ENCODE data around the gene NEU4. TPM values are rescaled to one million over a fixed set of nuclear protein-coding genes. Genes with fewer than 3 reads are reported as not detected.

NEU4 gene
- polyA plus RNA-seq, 1 donor from 2014 or later: not detected

DNA sequence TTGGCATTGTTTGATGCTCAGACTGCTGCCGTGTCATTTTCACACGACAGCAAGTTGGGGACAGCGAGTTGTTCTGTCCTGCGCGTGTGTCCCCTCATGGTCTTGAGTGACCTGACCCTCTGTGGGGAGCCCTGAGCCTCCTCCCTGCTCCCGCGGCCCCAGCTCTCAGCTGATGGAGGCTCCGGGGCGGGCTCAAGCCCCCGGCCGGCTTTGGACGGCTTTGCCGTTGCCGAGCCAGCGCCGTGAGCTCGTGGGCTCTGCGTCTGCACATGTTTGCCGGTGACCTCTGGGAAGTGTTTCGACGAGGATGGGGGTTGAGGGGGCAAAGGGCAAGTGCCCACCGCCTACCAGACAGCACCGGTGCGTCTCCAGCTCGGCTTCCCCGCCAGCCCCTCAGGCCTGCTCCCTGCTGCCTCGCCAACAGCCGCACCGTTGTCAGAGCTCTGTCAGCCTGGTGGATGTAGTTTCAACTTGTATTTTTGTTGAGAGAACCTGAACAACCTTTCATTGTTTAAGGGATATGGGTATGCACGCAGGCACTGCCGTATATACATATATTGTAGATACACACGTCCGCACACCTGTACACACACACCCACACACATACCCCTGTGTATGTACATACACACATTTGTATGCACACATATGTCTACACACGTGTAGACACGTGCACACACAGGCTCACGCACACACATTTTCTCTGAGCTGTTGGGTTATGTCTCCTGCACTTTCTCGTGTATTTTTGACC, 36.0 kb downstream of the NEU4 start:
- H4K20me1 ChIP-seq (ENCODE audit: insufficient read depth): no peaks in the 10 kb centered on the region
- H3K4me2 ChIP-seq (ENCODE audit: low read length): no peak overlapping the region
- peaks cover 4% of the 10 kb centered on the region for H3K27me3 ChIP-seq (ENCODE audit: insufficient read depth, low read depth, low read length)
- no peak overlapping the region for H3K27ac ChIP-seq (ENCODE audit: low read length)
- no peak overlapping the region for H3K9ac ChIP-seq (ENCODE audit: low read length)
- no peak overlapping the region for H3K4me3 ChIP-seq (ENCODE audit: low read length)
- no peaks in the 10 kb centered on the region for H3K79me2 ChIP-seq (replicated peaks; ENCODE audit: insufficient read depth, low read length)
- TF ChIP-seq, protein P1, sequence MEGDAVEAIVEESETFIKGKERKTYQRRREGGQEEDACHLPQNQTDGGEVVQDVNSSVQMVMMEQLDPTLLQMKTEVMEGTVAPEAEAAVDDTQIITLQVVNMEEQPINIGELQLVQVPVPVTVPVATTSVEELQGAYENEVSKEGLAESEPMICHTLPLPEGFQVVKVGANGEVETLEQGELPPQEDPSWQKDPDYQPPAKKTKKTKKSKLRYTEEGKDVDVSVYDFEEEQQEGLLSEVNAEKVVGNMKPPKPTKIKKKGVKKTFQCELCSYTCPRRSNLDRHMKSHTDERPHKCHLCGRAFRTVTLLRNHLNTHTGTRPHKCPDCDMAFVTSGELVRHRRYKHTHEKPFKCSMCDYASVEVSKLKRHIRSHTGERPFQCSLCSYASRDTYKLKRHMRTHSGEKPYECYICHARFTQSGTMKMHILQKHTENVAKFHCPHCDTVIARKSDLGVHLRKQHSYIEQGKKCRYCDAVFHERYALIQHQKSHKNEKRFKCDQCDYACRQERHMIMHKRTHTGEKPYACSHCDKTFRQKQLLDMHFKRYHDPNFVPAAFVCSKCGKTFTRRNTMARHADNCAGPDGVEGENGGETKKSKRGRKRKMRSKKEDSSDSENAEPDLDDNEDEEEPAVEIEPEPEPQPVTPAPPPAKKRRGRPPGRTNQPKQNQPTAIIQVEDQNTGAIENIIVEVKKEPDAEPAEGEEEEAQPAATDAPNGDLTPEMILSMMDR (IDR thresholded peaks at IDR 0.05; ENCODE audit: poor library complexity, severe bottlenecking): no peak
- TF ChIP-seq SMC3 (conservative IDR thresholded peaks at IDR 0.05; ENCODE audit: poor library complexity) (no peak), POLR2AphosphoS5 (IDR thresholded peaks at IDR 0.05) (no peak)
- no peaks in the 10 kb centered on the region for H3K9me3 ChIP-seq (ENCODE audit: low read length)
- no peaks in the 10 kb centered on the region for H3F3A ChIP-seq (ENCODE audit: insufficient read depth, low read length, poor library complexity, severe bottlenecking)
- no peak overlapping the region for H2AFZ ChIP-seq (ENCODE audit: low read depth, low read length)
- no peaks in the 10 kb centered on the region for H3K9me2 ChIP-seq (ENCODE audit: insufficient read depth, low read length)
- H3K36me3 ChIP-seq (ENCODE audit: insufficient read depth, low read length): no peaks in the 10 kb centered on the region

DNA sequence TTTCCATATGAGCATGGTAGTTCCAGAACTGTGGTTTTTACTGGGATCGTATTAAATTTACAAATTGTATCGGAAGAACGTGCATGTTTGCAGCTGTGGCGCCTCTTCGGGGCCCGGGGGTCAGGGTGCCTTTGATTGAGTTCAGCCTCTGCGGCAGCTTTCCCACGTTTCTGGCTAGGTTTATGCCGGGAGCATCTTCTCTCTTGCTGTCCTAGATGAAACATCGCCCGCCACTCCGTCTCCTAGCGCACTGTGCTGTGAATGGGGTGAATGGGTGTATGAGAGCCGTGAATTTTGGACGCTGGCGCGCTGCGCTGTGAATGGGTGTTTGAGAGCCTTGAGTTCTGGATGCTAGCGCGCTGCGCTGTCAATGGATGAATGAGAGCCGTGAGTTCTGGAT, 37.4 kb downstream of the NEU4 start:
- H3K4me2 ChIP-seq (ENCODE audit: low read length): no peak overlapping the region
- H3K4me3 ChIP-seq (ENCODE audit: low read length): no peak overlapping the region
- peaks cover 4% of the 10 kb centered on the region for H3K27me3 ChIP-seq (ENCODE audit: insufficient read depth, low read depth, low read length)
- H3K27ac ChIP-seq (ENCODE audit: low read length): no peak overlapping the region
- H3K9ac ChIP-seq (ENCODE audit: low read length): no peak overlapping the region
- H3F3A ChIP-seq (ENCODE audit: insufficient read depth, low read length, poor library complexity, severe bottlenecking): no peaks in the 10 kb centered on the region
- H3K9me3 ChIP-seq (ENCODE audit: low read length): no peaks in the 10 kb centered on the region
- H2AFZ ChIP-seq (ENCODE audit: low read depth, low read length): no peak overlapping the region
- no peaks in the 10 kb centered on the region for H3K36me3 ChIP-seq (ENCODE audit: insufficient read depth, low read length)
- H3K9me2 ChIP-seq (ENCODE audit: insufficient read depth, low read length): no peaks in the 10 kb centered on the region
- no peaks in the 10 kb centered on the region for H4K20me1 ChIP-seq (ENCODE audit: insufficient read depth)
- TF ChIP-seq MXI1 (conservative IDR thresholded peaks at IDR 0.05; ENCODE audit: poor library complexity, severe bottlenecking): no peak
- no peak for TF ChIP-seq SMC3 (conservative IDR thresholded peaks at IDR 0.05; ENCODE audit: poor library complexity)
- no peak for TF ChIP-seq POLR2AphosphoS5 (IDR thresholded peaks at IDR 0.05)
- H3K79me2 ChIP-seq (replicated peaks; ENCODE audit: insufficient read depth, low read length): no peaks in the 10 kb centered on the region

DNA sequence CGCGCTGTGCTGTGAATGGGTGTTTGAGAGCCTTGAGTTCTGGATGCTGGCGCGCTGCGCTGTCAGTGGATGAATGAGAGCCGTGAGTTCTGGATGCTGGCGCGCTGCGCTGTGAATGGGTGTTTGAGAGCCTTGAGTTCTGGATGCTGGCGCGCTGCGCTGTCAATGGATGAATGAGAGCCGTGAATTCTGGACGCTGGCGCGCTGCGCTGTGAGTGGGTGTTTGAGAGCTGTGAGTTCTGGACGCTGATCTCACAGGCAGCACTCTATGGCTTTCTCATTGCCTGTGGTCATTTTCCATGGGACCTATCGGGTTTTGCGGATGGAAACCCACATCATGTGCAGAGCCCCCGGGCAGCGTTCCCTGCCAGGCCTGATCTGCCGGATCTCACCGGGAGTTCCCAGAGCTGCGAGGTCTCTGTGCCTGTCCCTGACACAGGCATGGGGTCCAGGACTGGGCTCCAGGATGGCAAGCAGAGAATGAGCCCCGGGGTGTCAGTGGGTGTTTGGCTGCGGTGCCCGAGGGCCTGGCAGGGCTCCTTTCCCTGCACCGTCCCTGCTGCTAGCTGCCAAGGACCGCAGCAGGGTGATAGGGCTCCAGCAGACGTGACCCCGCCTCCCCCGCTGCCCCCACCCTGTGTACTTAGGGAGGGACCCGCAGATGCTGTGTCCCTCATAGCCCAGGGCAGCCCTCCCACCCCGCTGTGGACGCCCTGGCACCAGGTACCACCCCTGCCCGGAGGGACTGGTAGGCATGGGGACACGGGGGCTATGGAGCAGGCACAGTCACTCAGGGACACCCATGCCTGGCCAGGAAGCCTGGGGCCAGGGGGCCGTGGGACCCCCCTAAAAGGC, 40.0 kb downstream of the NEU4 start:
- Histone ChIP-seq H3F3A (ENCODE audit: insufficient read depth, low read length, poor library complexity, severe bottlenecking) (no peaks in the 10 kb centered on the region), H3K9me3 (ENCODE audit: low read length) (no peaks in the 10 kb centered on the region), H3K36me3 (ENCODE audit: insufficient read depth, low read length) (no peaks in the 10 kb centered on the region), H3K27me3 (ENCODE audit: insufficient read depth, low read depth, low read length) (peaks cover 4% of the 10 kb centered on the region), H3K9ac (ENCODE audit: low read length) (no peak overlapping the region), H3K4me2 (ENCODE audit: low read length) (no peak overlapping the region), H3K27ac (ENCODE audit: low read length) (no peak overlapping the region), H2AFZ (ENCODE audit: low read depth, low read length) (no peak overlapping the region), H4K20me1 (ENCODE audit: insufficient read depth) (no peaks in the 10 kb centered on the region), H3K79me2 (replicated peaks; ENCODE audit: insufficient read depth, low read length) (no peaks in the 10 kb centered on the region), H3K4me3 (ENCODE audit: low read length) (no peak overlapping the region), H3K9me2 (ENCODE audit: insufficient read depth, low read length) (no peaks in the 10 kb centered on the region)
- TF ChIP-seq POLR2AphosphoS5 (IDR thresholded peaks at IDR 0.05) (no peak), EP300 (conservative IDR thresholded peaks at IDR 0.05; ENCODE audit: poor library complexity, severe bottlenecking) (no peak), TAF1 (IDR thresholded peaks at IDR 0.05; ENCODE audit: low read depth) (no peak), EZH2 (IDR thresholded peaks at IDR 0.05; ENCODE audit: borderline replicate concordance, insufficient read depth, low read length, poor library complexity, severe bottlenecking) (no peak), RAD21 (conservative IDR thresholded peaks at IDR 0.05) (no peak), SMC3 (conservative IDR thresholded peaks at IDR 0.05; ENCODE audit: poor library complexity) (no peak), MXI1 (conservative IDR thresholded peaks at IDR 0.05; ENCODE audit: poor library complexity, severe bottlenecking) (no peak)
- TF ChIP-seq, protein P2, sequence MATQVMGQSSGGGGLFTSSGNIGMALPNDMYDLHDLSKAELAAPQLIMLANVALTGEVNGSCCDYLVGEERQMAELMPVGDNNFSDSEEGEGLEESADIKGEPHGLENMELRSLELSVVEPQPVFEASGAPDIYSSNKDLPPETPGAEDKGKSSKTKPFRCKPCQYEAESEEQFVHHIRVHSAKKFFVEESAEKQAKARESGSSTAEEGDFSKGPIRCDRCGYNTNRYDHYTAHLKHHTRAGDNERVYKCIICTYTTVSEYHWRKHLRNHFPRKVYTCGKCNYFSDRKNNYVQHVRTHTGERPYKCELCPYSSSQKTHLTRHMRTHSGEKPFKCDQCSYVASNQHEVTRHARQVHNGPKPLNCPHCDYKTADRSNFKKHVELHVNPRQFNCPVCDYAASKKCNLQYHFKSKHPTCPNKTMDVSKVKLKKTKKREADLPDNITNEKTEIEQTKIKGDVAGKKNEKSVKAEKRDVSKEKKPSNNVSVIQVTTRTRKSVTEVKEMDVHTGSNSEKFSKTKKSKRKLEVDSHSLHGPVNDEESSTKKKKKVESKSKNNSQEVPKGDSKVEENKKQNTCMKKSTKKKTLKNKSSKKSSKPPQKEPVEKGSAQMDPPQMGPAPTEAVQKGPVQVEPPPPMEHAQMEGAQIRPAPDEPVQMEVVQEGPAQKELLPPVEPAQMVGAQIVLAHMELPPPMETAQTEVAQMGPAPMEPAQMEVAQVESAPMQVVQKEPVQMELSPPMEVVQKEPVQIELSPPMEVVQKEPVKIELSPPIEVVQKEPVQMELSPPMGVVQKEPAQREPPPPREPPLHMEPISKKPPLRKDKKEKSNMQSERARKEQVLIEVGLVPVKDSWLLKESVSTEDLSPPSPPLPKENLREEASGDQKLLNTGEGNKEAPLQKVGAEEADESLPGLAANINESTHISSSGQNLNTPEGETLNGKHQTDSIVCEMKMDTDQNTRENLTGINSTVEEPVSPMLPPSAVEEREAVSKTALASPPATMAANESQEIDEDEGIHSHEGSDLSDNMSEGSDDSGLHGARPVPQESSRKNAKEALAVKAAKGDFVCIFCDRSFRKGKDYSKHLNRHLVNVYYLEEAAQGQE (IDR thresholded peaks at IDR 0.05; ENCODE audit: borderline replicate concordance): no peak
- TF ChIP-seq, protein P1 (IDR thresholded peaks at IDR 0.05; ENCODE audit: poor library complexity, severe bottlenecking): no peak

Data from neural cell (in vitro differentiated cells).